Mucosa of rectum (tissue), 2 donors: ENCODE results near the gene DES.

Experiments used
- H3K27ac ChIP-seq, 2 donors: one replicate each; pipeline ENCODE4 v1.7.0; 2013; ENCODE audit warnings: inconsistent platforms in 2 of 2, low read depth in 2 of 2, low read length in 2 of 2
- H3K27me3 ChIP-seq, 2 donors: one replicate each; pipeline ENCODE4 v1.7.0; 2013; ENCODE audit warnings: low read length in 2 of 2; ENCODE audit not compliant: control insufficient read depth in 2 of 2, insufficient read depth in 2 of 2
- H3K36me3 ChIP-seq, 2 donors: one replicate each; pipeline ENCODE4 v1.7.0; 2013; ENCODE audit warnings: low read length in 2 of 2; ENCODE audit not compliant: control insufficient read depth in 2 of 2, insufficient read depth in 2 of 2
- H3K4me1 ChIP-seq, 2 donors: one replicate each; pipeline ENCODE4 v1.7.0; 2013; ENCODE audit warnings: low read length in 2 of 2, mild to moderate bottlenecking in 1 of 2; ENCODE audit not compliant: control insufficient read depth in 2 of 2, insufficient read depth in 2 of 2
- H3K4me3 ChIP-seq, 2 donors: one replicate each; pipeline ENCODE4 v1.7.0; 2013; ENCODE audit warnings: low read length in 2 of 2
- H3K9ac ChIP-seq, 2 donors: one replicate each; pipeline ENCODE4 v1.7.0; 2013; ENCODE audit warnings: low read length in 2 of 2, low read depth in 1 of 2, mild to moderate bottlenecking in 1 of 2
- H3K9me3 ChIP-seq, 2 donors: one replicate each; pipeline ENCODE4 v1.7.0; 2013; ENCODE audit warnings: low read length in 2 of 2; ENCODE audit not compliant: control insufficient read depth in 2 of 2
- donor health status: healthy.
- donor health status: Normal muscosa, but diverticular disease.

The DES gene

DNA sequence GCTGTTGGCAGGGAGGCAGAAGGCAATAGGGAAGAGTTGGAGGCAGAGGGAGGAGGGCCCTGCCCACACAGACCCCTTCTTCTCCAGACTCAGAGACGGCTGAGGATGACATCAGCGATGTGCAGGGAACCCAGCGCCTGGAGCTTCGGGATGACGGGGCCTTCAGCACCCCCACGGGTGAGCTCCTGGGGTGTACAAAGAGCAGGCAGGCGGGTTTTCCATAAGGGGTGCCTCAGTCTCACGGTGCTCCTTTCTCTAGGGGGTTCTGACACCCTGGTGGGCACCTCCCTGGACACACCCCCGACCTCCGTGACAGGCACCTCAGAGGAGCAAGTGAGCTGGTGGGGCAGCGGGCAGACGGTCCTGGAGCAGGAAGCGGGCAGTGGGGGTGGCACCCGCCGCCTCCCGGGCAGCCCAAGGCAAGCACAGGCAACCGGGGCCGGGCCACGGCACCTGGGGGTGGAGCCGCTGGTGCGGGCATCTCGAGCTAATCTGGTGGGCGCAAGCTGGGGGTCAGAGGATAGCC, 26.5 kb downstream of the DES start:
- H3K9ac ChIP-seq, result no peak overlapping the region
- H3K4me3 ChIP-seq, result no peak overlapping the region
- H3K4me1 ChIP-seq, result peaks cover 0 to 5% of the 10 kb centered on the region in 2 donors
- peak overlapping the region in 1 of 2 donors; percentile 56 for H3K27ac ChIP-seq
- no peaks in the 10 kb centered on the region for H3K9me3 ChIP-seq
- H3K27me3 ChIP-seq, result peaks cover 19 to 36% of the 10 kb centered on the region in 2 donors
- no peaks in the 10 kb centered on the region for H3K36me3 ChIP-seq

DNA sequence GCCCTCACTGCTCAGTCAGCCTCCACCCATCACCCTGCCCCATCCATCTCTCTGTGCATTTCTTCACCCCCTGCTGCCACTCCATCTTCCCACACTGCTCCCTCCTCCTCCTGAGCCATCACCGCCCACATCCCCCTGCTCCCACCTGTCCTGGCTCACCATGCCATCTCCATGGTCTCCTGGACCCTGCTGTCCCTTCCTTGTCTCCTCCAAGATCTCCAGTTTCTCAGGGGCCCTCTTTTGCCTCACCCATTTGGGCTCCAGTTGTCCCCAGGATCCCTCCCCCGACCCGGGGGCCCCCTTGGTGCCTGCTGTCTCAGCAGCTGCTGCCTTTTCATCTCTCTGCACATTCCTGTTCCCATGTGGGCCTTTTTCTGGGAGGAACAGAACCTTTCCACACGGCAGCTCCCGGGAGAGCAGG, 27.1 kb downstream of the DES start:
- Histone ChIP-seq H3K36me3 (no peaks in the 10 kb centered on the region), H3K27me3 (peaks cover 21 to 34% of the 10 kb centered on the region in 2 donors), H3K4me1 (peaks cover 0 to 5% of the 10 kb centered on the region in 2 donors), H3K4me3 (no peak overlapping the region), H3K9ac (no peak overlapping the region), H3K27ac (peak overlapping the region in 1 of 2 donors; percentile 48), H3K9me3 (no peaks in the 10 kb centered on the region)

DNA sequence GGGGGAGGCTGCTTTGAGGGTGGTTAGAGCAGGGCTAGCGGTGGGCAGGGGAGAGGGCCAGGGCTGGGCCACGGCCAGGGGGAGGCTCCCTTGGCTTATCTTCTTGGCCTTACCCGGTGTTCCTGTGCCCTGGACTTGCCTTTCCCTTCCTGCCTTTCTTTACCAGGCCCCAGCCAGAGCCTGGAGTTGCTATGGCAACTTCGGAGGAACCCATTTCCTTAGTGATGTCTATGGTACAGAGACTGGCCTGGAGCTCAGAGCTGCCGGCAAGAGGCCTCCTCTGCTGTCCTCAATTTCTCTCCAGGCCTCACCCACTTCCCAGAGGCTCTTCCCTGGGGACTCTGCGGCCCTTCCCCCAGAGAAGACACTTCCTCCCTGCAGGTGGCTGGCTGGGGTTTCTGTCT, 27.9 kb downstream of the DES start:
- H3K4me3 ChIP-seq, result no peak overlapping the region
- peaks cover 17 to 28% of the 10 kb centered on the region in 2 donors for H3K27me3 ChIP-seq
- no peak overlapping the region for H3K9ac ChIP-seq
- H3K27ac ChIP-seq, result peak overlapping the region in 1 of 2 donors; percentile 43
- H3K9me3 ChIP-seq, result no peaks in the 10 kb centered on the region
- H3K36me3 ChIP-seq, result no peaks in the 10 kb centered on the region
- H3K4me1 ChIP-seq, result peaks cover 0 to 5% of the 10 kb centered on the region in 2 donors

DNA sequence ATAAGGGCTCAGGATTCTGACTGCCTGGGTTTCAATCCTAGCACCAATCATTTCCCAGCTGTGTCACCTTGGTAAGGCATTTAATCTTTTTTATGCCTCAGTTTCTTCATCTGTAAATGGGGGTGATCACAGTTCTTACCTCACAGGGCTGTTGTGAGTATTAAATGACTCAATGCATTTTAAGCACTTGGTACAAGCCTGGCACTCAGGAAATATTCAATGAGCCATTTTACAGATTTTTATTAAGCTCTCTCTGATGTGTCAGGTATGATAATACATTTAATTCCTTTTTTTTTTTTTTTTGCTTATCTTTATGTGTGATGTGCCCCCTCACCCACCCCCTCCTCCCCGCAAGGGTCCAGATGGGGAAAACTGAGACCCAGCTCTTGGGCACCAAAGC, 28.5 kb downstream of the DES start:
- H3K36me3 ChIP-seq, result no peaks in the 10 kb centered on the region
- H3K9me3 ChIP-seq, result no peaks in the 10 kb centered on the region
- no peak overlapping the region for H3K9ac ChIP-seq
- peaks cover 11 to 27% of the 10 kb centered on the region in 2 donors for H3K27me3 ChIP-seq
- H3K27ac ChIP-seq, result peak overlapping the region in 1 of 2 donors; percentile 43
- H3K4me1 ChIP-seq, result no peaks in the 10 kb centered on the region
- no peak overlapping the region for H3K4me3 ChIP-seq

DNA sequence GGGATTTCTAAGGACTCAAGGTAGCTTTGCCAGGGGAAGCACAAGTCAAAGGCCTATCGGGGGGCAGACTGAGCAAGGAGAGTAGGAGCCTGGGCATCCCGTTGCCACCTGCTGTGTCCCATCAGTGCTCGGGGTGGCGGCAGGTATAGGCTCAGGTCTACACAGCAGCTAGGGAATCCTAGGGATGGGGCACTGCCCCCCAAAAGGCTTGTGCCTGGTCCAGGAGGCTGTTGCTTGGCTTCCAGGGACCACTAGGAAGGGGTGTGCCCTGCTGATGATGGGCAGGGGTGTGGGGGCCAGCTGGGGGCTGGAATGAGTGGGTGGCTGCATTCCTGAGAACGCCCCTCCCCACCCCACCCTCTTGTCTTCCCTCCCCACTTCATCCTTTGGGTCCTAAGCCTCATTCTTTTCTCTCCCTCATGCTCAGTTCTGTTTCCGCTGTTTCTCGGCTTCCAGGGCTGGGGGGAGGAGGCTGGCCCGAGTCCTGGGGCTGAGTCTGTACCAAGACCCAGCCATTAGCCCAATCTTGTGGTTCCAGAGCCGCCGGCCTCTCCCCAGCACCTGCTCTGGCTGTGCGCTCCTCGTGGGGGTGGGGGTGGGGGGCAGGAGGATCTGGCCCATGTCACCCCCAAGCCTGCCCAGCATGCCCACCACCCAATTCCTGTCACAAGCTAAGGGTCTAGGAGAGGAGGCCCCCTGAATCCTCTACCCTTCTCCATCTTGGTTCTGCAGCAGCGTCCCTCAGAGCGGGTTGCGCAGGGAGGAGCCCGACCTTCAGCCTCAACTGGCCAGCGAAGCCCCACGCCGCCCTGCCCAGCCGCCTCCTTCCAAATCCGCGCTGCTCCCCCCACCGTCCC, 29.3 kb downstream of the DES start:
- Histone ChIP-seq H3K27me3 (peaks cover 11 to 26% of the 10 kb centered on the region in 2 donors), H3K9me3 (no peaks in the 10 kb centered on the region), H3K4me1 (no peaks in the 10 kb centered on the region), H3K27ac (peak overlapping the region in 1 of 2 donors; percentile 43), H3K4me3 (no peak overlapping the region), H3K9ac (no peak overlapping the region), H3K36me3 (no peaks in the 10 kb centered on the region)

DNA sequence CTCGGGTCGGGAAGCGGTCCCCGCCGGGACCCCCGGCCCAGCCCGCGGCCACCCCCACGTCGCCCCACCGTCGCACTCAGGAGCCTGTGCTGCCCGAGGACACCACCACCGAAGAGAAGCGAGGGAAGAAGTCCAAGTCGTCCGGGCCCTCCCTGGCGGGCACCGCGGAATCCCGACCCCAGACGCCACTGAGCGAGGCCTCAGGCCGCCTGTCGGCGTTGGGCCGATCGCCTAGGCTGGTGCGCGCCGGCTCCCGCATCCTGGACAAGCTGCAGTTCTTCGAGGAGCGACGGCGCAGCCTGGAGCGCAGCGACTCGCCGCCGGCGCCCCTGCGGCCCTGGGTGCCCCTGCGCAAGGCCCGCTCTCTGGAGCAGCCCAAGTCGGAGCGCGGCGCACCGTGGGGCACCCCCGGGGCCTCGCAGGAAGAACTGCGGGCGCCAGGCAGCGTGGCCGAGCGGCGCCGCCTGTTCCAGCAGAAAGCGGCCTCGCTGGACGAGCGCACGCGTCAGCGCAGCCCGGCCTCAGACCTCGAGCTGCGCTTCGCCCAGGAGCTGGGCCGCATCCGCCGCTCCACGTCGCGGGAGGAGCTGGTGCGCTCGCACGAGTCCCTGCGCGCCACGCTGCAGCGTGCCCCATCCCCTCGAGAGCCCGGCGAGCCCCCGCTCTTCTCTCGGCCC, 30.1 kb downstream of the DES start:
- H3K9me3 ChIP-seq, result no peaks in the 10 kb centered on the region
- H3K27me3 ChIP-seq, result peaks cover 7 to 23% of the 10 kb centered on the region in 2 donors
- no peak overlapping the region for H3K4me3 ChIP-seq
- no peak overlapping the region for H3K9ac ChIP-seq
- H3K27ac ChIP-seq, result peak overlapping the region in 1 of 2 donors; percentile 43
- no peaks in the 10 kb centered on the region for H3K4me1 ChIP-seq
- H3K36me3 ChIP-seq, result no peaks in the 10 kb centered on the region

DNA sequence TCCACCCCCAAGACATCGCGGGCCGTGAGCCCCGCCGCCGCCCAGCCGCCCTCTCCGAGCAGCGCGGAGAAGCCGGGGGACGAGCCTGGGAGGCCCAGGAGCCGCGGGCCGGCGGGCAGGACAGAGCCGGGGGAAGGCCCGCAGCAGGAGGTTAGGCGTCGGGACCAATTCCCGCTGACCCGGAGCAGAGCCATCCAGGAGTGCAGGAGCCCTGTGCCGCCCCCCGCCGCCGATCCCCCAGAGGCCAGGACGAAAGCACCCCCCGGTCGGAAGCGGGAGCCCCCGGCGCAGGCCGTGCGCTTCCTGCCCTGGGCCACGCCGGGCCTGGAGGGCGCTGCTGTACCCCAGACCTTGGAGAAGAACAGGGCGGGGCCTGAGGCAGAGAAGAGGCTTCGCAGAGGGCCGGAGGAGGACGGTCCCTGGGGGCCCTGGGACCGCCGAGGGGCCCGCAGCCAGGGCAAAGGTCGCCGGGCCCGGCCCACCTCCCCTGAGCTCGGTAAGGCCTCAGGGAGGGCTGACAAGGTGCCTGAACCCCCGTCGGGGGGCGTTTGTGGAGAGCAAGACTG, 30.7 kb downstream of the DES start:
- Histone ChIP-seq H3K4me3 (no peak overlapping the region), H3K36me3 (no peaks in the 10 kb centered on the region)

DNA sequence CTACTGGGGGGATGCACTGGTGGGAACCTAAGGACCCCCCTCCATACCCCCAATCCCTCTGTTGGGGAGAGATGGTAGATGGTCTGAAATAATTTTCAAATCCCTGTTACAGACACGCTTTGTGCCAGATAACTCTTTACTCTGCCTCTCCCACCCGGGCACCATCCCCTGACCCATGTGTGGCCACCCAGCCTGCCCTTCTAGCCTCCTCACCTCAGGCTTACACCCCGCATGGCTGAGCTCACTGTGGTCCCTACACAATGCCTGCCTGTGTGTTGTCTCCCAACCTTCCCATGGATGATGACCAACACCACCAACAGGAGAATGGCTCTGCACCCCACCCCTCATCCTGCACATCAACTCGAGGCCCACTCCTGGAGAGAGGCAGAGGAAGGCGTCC, 31.4 kb downstream of the DES start:
- no peaks in the 10 kb centered on the region for H3K4me1 ChIP-seq
- no peaks in the 10 kb centered on the region for H3K36me3 ChIP-seq
- peaks cover 7 to 14% of the 10 kb centered on the region in 2 donors for H3K27me3 ChIP-seq
- H3K27ac ChIP-seq, result peak overlapping the region in 1 of 2 donors; percentile 32
- H3K4me3 ChIP-seq, result no peak overlapping the region
- no peaks in the 10 kb centered on the region for H3K9me3 ChIP-seq
- H3K9ac ChIP-seq, result no peak overlapping the region

More for the DNA sequence above, 30.7 kb downstream of the DES start:
- no peaks in the 10 kb centered on the region for H3K4me1 ChIP-seq
- peak overlapping the region in 1 of 2 donors; percentile 32 for H3K27ac ChIP-seq
- H3K27me3 ChIP-seq, result peaks cover 7 to 17% of the 10 kb centered on the region in 2 donors
- H3K9me3 ChIP-seq, result no peaks in the 10 kb centered on the region
- H3K9ac ChIP-seq, result no peak overlapping the region

DNA sequence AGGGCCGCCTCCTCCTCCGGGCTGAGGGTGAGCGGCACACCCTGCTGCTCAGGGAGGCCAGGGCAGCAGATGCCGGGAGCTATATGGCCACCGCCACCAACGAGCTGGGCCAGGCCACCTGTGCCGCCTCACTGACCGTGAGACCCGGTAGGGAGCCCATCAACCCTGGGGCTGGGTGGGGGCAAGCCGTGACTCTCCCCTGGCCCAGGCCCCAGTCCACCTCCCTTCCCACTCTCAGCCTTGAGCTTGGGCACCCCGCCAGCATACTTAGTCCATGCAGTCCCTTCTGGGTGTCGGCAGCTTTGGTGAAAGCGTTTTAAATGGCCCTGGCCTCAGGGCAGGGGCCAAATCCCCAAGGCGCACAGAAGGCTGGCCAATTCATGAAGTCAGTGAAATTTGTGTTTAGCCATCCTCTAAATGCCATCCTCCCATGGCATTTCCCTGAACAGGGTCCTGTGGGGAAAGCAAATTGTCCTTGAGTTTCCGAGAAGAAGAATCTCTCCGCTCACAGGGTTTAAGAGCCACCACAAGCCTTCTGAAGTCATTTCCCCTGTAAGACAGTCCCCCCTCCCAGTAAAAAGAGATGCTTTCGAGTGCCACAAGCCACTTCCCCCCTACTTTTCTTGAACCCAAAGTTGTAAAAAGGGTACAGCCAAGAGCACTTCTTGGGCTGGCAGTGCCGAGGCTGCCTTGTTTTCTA, 33.6 kb downstream of the DES start:
- Histone ChIP-seq H3K4me1 (no peaks in the 10 kb centered on the region), H3K9me3 (no peaks in the 10 kb centered on the region), H3K9ac (no peak overlapping the region), H3K27me3 (peaks cover 7 to 13% of the 10 kb centered on the region in 2 donors), H3K36me3 (no peaks in the 10 kb centered on the region), H3K4me3 (no peak overlapping the region), H3K27ac (peak overlapping the region; percentile 39 to 53)
